GM18499 (cell line): ENCODE data around the gene ADAD1.
"Not testable (repeated sequence)": the region's sequence is repeated elsewhere in the genome, so short reads cannot be mapped to it uniquely, and the experiment has no call there.

Experiments
- ATAC-seq: cut with Tn5 transposase; IDR thresholded peaks from one replicate; pipeline ENCODE4 v1.9.1; 2021; ENCODE audit warnings: moderate number of reproducible peaks; ENCODE audit not compliant: insufficient read depth, unreplicated experiment

ADAD1 gene

DNA sequence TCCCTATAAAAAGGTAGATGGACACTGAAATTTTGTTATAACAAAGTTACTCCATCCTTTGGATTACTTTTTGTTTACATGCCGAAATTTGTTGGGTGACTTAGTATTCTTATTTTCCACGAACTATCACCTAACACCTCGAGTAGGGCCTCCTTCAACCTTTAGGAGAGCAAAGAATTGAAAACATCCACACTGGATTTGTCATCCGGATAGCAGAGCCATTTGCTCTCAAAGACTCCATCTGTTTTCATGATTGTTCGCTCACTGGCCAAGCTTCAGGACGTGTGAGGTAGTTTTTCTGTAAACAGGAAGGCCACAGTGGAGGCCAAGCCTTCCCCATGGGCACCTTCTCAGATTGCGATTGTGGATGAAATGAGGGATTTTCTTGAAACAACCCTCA lies at the start of gene ADAD1:
TSS of gene ADAD1 (plus strand) at position 301 of the 400 bp plus-strand sequence. CDS start 1,059 bp downstream, outside the sequence.
- no peak for ATAC-seq

DNA sequence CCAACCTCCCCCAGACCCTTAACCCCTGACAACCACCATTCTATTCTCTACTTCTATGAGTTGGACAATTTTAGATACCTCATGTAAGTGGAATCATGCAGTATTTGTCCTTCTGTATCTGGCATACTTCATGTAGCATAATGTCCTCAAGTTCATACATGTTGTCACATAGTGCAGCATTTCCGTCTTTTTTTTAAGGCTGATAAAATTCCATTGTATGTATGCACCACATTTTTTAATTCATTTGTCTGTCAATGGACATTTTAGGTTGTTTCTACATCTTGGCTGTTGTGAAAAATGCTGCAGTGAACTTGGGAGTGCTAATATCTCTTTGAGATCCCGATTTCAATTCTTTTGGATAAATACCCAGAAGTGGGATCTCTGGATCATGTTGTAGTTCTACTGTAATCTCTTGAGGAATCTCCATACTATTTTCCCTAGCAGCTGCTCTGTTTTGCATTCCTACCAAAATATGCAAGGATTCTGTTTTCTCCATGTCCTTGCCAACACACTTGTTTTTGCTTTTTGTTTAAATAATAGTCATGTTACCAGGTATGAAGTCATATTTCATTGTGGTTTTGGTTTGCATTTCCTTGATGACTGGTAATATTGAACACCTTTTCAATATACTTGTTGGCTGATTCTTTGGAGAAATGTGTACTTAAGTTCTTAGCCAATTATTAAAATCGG lies 48.8 kb upstream of the ADAD1 start:
- no peak for ATAC-seq

DNA sequence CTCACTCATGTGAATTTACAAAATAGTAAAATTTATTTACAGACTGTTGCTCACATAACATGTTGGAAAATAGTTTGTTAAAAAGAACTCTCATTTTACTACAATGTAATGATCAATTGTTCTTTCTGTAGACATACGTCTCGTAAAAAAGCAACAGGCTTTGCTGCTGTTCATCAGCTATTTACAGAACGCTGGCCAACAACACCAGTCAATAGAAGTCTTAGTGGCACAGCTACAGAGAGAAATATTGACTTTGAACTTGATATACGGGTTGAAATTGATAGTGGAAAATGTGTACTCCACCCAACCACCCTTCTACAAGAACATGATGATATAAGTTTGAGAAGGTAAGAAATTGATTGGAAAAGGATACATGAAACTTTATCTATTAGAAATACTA lies 47.6 kb upstream of the ADAD1 start:
- no peak for ATAC-seq

DNA sequence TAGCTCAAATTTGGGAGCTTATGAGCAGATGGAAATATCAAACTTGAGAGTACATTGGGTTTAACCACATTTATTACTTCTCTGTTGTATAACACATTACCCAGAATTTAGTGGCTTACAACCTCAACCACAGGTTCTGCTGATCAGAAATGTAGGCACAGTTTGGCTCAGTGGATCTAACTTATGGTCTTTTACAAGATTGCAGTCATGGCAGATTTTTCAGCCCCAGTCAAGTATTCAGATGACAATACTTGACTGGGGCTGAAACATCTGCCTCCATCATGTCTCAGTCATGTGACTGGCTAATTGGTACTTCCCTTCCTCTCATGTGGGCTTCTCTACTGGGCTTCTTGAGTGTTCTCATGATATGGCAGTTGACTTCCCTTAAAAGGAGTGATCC lies 44.0 kb upstream of the ADAD1 start:
- ATAC-seq, result no peak

DNA sequence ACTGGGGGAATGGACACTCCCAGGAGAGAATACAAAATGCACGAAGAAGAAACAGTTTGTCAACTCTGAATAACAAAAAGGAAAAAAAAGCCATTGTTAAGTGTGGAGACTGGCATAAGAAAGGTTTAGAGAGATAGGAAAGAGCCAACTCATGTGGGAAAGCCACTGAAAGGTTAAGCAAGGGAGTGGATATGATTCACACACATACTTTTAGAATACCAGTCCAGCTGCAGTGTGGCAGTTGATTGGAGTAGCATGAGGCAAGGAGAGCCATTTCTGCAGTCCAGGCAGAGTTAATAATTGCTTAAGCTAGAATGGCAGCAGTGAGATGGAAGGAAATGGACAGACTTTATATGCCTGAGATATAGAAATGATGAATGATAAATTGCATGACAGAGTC lies 36.9 kb upstream of the ADAD1 start:
- no peak for ATAC-seq

DNA sequence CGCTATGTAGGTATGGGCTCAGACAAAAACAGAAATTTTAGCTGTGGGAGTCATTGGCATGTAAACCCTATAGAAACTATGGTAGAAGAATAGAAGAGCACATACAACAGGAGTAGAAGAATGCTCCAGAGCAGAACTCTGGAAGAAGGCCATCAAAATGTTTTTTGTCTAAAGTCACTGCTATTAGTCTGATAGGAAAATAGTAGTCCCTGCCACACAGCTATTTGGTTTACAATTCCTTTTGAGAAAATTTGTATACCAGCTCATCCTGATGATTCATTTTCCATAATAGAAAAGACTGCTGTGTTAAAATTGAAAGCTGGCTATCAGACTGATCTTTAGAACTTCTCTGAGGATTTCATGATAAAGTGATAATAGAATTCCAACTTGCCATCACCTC lies 32.8 kb upstream of the ADAD1 start:
- ATAC-seq, result no peak

DNA sequence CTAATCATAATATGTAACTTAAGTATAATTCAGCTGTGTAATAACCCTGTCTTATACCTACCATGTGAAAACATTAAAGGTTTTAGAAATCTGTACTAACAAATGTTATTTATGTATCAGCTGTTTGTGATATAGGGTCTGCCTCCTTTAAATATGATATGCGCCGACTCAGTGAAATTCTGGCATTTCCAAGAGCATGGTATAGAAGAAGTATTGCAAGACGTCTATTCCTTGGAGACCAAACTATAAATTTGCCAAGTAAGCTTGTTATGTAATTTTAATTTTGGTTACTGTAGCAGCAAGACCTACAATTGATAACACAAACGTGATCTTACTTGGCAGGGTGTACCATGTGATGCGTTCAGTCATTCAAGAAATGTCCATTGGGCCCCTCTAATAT lies 32.3 kb upstream of the ADAD1 start:
- ATAC-seq, result no peak

DNA sequence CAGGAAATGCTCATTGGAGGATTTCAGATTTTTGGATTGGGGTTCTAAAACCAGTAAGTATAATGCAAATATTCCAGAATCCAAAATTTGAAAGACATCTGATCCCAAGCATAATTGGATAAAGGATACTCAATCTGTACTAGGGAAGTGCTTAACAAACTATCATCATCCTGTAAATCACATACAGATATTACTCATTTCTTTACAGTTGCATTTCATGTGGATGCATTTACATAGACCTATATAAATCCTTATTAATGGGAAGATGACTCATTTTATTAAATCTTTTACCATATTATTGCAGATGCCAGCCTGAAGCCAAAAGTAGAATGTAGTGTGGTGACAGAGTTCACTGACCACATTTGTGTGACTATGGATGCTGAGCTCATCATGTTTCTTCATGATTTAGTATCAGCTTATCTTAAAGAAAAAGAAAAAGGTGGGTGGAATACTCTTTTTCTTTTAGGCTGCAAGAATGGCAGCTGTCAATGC lies 22.4 kb upstream of the ADAD1 start:
- ATAC-seq, result no peak

GRCh38 chr4:122360754-122361153 lies 18.1 kb upstream of the ADAD1 start:
- ATAC-seq, result no peak

DNA sequence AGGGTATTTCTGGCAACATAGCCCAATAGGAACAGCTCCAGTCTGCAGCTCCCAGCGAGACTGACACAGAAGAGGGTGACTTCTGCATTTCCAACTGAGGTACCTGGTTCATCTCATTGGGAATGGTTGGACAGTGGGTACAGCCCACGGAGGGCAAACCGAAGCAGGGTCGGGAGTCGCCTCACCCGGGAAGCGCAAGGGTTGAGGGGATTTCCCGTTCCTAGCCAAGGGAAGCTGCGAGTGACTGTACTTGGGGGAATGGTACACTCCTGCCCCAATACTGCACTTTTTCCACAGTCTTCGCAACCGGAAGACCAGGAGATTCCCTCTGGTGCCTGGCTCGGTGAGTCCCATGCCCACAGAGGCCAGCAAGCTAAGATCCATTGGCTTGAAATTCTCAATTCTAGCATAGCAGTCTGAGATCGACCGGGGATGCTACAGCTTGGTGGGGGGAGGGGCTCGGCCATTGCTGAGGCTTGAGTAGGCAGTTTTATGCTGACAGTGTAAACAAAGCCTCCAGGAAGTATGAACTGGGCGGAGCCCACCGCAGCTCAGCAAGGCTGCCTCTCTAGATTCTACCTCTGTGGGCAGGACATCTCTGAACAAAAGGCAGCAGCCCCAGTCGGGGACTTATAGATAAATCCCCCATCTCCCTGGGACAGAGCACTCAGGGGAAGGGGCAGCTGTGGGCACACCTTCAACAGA lies 14.0 kb upstream of the ADAD1 start:
- ATAC-seq, result no peak

GRCh38 chr4:122368786-122369185 lies 10.0 kb upstream of the ADAD1 start:
- ATAC-seq, result not testable (repeated sequence)

DNA sequence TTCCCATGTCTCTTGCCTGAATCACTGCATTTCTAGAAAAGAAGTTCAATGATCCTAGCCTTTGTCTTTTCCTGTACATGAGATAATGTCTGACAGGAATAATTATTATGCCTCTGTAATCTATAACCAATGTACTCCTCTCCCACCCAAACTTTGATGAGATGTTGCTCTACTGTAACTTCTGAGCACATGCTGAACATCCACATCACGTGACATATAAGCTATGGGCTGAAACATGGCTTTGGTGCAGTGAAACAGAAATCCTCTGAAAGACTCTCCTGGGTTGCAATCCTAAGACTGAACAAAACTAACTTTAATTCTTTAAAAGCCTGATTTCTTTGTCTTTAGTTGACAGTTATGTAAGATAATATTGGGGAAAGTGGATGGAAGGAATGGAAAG lies 1.5 kb upstream of the ADAD1 start:
- ATAC-seq, result no peak

- ATAC-seq, result no peak
These were observed 428 bp downstream of the ADAD1 start for GRCh38 chr4:122379239-122379638.

DNA sequence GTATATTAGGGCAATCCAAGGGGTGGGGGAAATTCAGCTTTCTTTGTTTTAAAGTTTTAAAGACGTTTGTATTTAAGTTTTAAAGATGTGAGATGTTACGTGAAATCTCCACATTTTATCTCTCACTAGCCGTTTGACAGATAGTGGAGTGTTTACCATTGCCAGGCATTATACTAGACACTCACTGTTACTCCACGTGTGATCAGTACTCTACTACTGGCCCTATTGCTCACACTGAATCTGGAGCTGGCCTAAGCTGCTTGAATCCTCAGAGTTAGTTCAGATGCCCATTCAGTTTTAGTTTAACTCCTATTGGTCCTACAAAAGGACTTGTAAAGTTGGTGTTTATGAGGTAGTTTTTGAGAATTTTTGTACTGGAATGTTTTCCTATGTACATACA lies 4.5 kb downstream of the ADAD1 start:
- no peak for ATAC-seq

DNA sequence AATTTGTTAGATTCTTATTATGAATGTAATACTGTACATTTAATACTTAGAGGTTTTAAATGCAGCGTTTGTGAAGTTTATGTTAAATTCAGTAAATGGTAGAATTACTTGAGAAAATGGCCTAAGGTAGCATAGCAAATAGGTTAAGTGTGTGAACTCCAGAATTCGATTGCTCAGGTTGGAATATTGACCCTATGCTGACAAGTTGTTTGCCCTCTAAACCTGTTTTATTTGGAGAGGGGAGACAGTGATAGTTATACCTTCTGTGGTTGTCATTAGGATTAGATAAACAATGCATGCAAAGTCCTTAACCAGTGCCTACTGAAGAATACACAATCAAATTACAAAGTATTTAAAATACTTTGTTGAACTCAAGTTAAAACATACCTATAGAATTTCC lies 5.4 kb downstream of the ADAD1 start:
- no peak for ATAC-seq

- ATAC-seq, result no peak
These were observed 14.5 kb downstream of the ADAD1 start for GRCh38 chr4:122393276-122393675.

- no peak for ATAC-seq
These were observed 25.1 kb downstream of the ADAD1 start for GRCh38 chr4:122403861-122404260.

GRCh38 chr4:122412547-122412946 lies 33.7 kb downstream of the ADAD1 start:
- ATAC-seq, result no peak

GRCh38 chr4:122423246-122423645 lies 44.4 kb downstream of the ADAD1 start:
- no peak for ATAC-seq

GRCh38 chr4:122431351-122431750 lies 52.5 kb downstream of the ADAD1 start:
- ATAC-seq, result no peak

GRCh38 chr4:122434285-122434684 lies 55.5 kb downstream of the ADAD1 start:
- no peak for ATAC-seq

- no peak for ATAC-seq
These were observed 72.0 kb downstream of the ADAD1 start for GRCh38 chr4:122450847-122451246.
